Mesendoderm (in vitro differentiated cells): Measurements from ENCODE around the gene NFIA.

Experiments used
- DNase-seq: peaks from one replicate; pipeline ENCODE4 v3.0.0; 2013
- H2AK5ac ChIP-seq: 2 replicates; pipeline ENCODE4 v1.6.1; 2013; ENCODE audit warnings: low read length, inconsistent platforms
- H2BK120ac ChIP-seq: 2 replicates; pipeline ENCODE4 v1.6.1; 2013; ENCODE audit warnings: low read depth, mild to moderate bottlenecking, low read length, moderate library complexity, mixed read lengths
- H2BK15ac ChIP-seq: replicated peaks from 2 replicates; pipeline ENCODE4 v1.6.1; 2013; ENCODE audit warnings: low read depth, mild to moderate bottlenecking, moderate library complexity
- H2BK5ac ChIP-seq: 2 replicates; pipeline ENCODE4 v1.6.1; 2013; ENCODE audit warnings: low read length, inconsistent platforms
- H3K18ac ChIP-seq: 2 replicates; pipeline ENCODE4 v1.6.1; 2013; ENCODE audit warnings: mild to moderate bottlenecking, low read length, mixed read lengths
- H3K23ac ChIP-seq: one replicate; pipeline ENCODE4 v1.6.1; 2013; ENCODE audit warnings: low read length
- H3K27ac ChIP-seq: 2 replicates; pipeline ENCODE4 v1.5.1; 2013; ENCODE audit warnings: low read depth, mild to moderate bottlenecking, inconsistent platforms, low read length, moderate library complexity
- H3K27me3 ChIP-seq: 2 replicates; pipeline ENCODE4 v1.6.1; 2013; ENCODE audit warnings: low read length, control low read depth, mild to moderate bottlenecking, inconsistent platforms; ENCODE audit not compliant: insufficient read depth, poor library complexity
- H3K36me3 ChIP-seq: 2 replicates; pipeline ENCODE4 v1.6.1; 2013; ENCODE audit warnings: low read length, inconsistent platforms; ENCODE audit not compliant: control insufficient read depth, insufficient read depth
- H3K4ac ChIP-seq: one replicate; pipeline ENCODE4 v1.6.1; 2013; ENCODE audit warnings: low read depth, mild to moderate bottlenecking, low read length, moderate library complexity
- H3K4me1 ChIP-seq: 2 replicates; pipeline ENCODE4 v1.6.1; 2013; ENCODE audit warnings: low read depth, low read length, inconsistent platforms; ENCODE audit not compliant: control insufficient read depth
- H3K4me2 ChIP-seq: 2 replicates; pipeline ENCODE4 v1.6.1; 2013; ENCODE audit warnings: low read length
- H3K4me3 ChIP-seq: 2 replicates; pipeline ENCODE4 v1.5.1; 2013; ENCODE audit warnings: mild to moderate bottlenecking, low read length
- H3K56ac ChIP-seq: one replicate; pipeline ENCODE4 v1.6.1; 2013; ENCODE audit warnings: low read length
- H3K79me1 ChIP-seq: 2 replicates; pipeline ENCODE4 v1.6.1; 2013; ENCODE audit warnings: low read length, inconsistent platforms
- H3K79me2 ChIP-seq: 2 replicates; pipeline ENCODE4 v1.6.1; 2013; ENCODE audit warnings: mild to moderate bottlenecking, low read length; ENCODE audit not compliant: control insufficient read depth, insufficient read depth
- H3K9ac ChIP-seq: 2 replicates; pipeline ENCODE4 v1.6.1; 2013; ENCODE audit warnings: low read length, inconsistent platforms
- H4K5ac ChIP-seq: one replicate; pipeline ENCODE4 v1.6.1; 2013; ENCODE audit warnings: low read length
- H4K8ac ChIP-seq: one replicate; pipeline ENCODE4 v1.6.1; 2013; ENCODE audit warnings: low read depth, mild to moderate bottlenecking, control low read depth, low read length, moderate library complexity
- WGBS: extraction: QIAGEN DNeasy Blood & Tissue Kit; methylation state at CpG from one replicate; pipeline ENCODE4 v1.1.7; 2013; ENCODE audit warnings: low lambda C conversion rate, missing lambda C conversion rate; ENCODE audit not compliant: insufficient coverage; ENCODE audit errors: extremely low coverage; 5-methylcytosine and 5-hydroxymethylcytosine counted together

NFIA gene

GRCh38 chr1:61094677-61095469 lies 12.5 kb downstream of the NFIA start:
- Histone ChIP-seq H3K4me3 (no peak overlapping the region), H3K36me3 (no peaks in the 10 kb centered on the region), H3K9ac (no peak overlapping the region), H4K5ac (no peak overlapping the region), H3K4me1 (no peaks in the 10 kb centered on the region), H3K18ac (no peak overlapping the region), H3K4ac (no peak overlapping the region), H2AK5ac (no peak overlapping the region), H2BK15ac (no peak overlapping the region), H3K4me2 (no peak overlapping the region), H3K27ac (no peak overlapping the region), H3K23ac (no peak overlapping the region), H2BK5ac (no peak overlapping the region), H2BK120ac (no peak overlapping the region), H3K79me2 (no peaks in the 10 kb centered on the region), H3K79me1 (no peaks in the 10 kb centered on the region), H4K8ac (no peak overlapping the region), H3K27me3 (no peaks in the 10 kb centered on the region), H3K56ac (no peak overlapping the region)
- WGBS: no CpG with 5 or more reads among the region's 4 CpGs
- DNase-seq: no peak

DNA sequence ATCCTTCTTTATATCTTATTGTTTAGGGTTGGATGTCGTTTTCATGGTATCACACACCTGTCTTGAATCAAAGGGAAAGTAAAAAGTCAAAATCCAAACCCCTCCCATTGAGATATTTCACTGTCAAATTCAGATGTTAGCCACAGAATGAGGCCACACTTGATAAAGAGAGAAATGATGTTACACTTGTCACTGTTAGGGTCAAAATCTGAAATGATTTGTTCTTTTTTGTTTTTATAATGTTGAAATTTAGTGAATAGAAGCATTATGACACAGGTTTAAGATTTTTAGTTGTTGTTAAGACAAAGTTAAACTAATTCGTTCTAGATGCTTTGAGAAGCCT lies 13.1 kb downstream of the NFIA start:
- Histone ChIP-seq H2BK120ac (no peak overlapping the region), H3K36me3 (no peaks in the 10 kb centered on the region), H3K4me3 (no peak overlapping the region), H4K8ac (no peak overlapping the region), H3K4ac (no peak overlapping the region), H3K4me2 (no peak overlapping the region), H3K56ac (no peak overlapping the region), H3K23ac (no peak overlapping the region), H3K79me1 (no peaks in the 10 kb centered on the region), H3K27ac (no peak overlapping the region), H3K27me3 (no peaks in the 10 kb centered on the region), H3K79me2 (no peaks in the 10 kb centered on the region), H2BK15ac (no peak overlapping the region), H3K9ac (no peak overlapping the region), H3K4me1 (no peaks in the 10 kb centered on the region), H3K18ac (no peak overlapping the region), H2BK5ac (no peak overlapping the region), H2AK5ac (no peak overlapping the region), H4K5ac (no peak overlapping the region)
- DNase-seq: no peak
- 100% methylated on average over 1 of the region's 2 CpGs for WGBS

DNA sequence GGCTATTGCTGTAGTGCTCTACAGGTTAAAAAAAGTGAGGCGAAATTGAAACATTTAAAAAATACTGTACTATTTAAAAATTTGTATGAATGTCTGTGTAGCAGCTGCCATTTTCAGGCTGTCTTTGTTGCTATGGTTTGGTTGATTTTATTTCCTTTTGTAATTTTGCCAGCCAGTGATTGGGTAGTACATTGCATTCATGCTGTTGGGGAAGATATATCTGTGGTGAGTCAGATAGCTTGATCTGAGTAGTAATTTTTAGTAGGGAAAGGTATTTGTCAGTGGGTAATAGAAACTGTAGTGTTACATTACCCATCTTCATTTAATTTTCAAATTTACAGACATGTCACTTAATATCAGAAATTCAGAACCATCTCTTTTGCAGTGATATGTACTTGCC lies 15.0 kb downstream of the NFIA start:
- Histone ChIP-seq H2BK15ac (no peak overlapping the region), H3K23ac (no peak overlapping the region), H3K4ac (no peak overlapping the region), H3K4me2 (no peak overlapping the region), H4K5ac (no peak overlapping the region), H3K4me3 (no peak overlapping the region), H3K18ac (no peak overlapping the region), H3K4me1 (no peaks in the 10 kb centered on the region), H3K27ac (no peak overlapping the region), H3K9ac (no peak overlapping the region), H3K56ac (no peak overlapping the region), H4K8ac (no peak overlapping the region), H2BK5ac (no peak overlapping the region), H3K79me2 (no peaks in the 10 kb centered on the region), H2BK120ac (no peak overlapping the region), H3K36me3 (no peaks in the 10 kb centered on the region), H2AK5ac (no peak overlapping the region), H3K27me3 (no peaks in the 10 kb centered on the region), H3K79me1 (no peaks in the 10 kb centered on the region)
- DNase-seq: no peak
- whole genome bisulfite sequencing: no CpG with 5 or more reads among the region's 1 CpG

DNA sequence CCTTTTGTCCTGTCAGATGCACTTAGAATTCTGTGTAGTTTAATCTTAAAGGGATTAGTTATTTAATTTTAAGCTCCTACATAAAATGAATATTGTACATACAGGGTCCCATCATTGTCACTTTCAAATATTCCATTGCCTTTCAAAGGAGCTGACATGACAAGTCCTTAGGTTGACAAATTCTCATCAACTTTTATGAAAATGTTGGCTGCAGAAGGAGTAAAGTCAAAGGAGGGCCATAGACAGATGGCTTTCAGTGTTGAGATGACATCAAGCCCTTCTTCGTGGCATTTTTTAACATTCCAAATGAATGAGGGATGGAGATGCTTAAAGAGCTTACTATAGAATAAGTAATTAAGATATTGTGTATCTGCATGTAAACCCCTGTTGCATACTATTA lies 15.4 kb downstream of the NFIA start:
- Histone ChIP-seq H2BK15ac (no peak overlapping the region), H2BK5ac (no peak overlapping the region), H4K5ac (no peak overlapping the region), H3K4me1 (no peaks in the 10 kb centered on the region), H3K4me3 (no peak overlapping the region), H3K9ac (no peak overlapping the region), H4K8ac (no peak overlapping the region), H3K56ac (no peak overlapping the region), H3K36me3 (no peaks in the 10 kb centered on the region), H3K23ac (no peak overlapping the region), H3K27me3 (no peaks in the 10 kb centered on the region), H3K4me2 (no peak overlapping the region), H2AK5ac (no peak overlapping the region), H2BK120ac (no peak overlapping the region), H3K4ac (no peak overlapping the region), H3K79me2 (no peaks in the 10 kb centered on the region), H3K79me1 (no peaks in the 10 kb centered on the region), H3K18ac (no peak overlapping the region), H3K27ac (no peak overlapping the region)
- no CpG with 5 or more reads among the region's 1 CpG for WGBS
- no peak for DNase-seq

DNA sequence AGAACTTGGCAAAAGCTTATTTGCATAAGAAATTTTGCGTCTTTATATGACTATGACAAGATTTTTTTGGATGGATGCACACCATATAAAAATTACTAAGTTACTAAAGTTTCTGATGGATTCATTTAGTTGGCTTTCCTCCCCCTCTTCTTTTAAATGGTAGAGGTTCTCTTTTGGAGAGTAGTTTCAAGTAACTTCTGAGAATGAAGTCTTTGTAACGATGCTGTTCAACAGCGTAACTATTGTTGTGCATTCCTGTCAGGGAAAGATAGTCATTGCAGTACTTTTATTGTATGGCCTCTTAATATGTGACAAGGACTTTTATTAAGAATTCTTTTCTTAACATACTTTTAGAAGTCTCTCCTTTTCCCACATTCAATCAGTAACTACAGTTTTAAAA lies 16.0 kb downstream of the NFIA start:
- Histone ChIP-seq H3K56ac (no peak overlapping the region), H3K27ac (no peak overlapping the region), H3K4me1 (no peaks in the 10 kb centered on the region), H3K79me2 (no peaks in the 10 kb centered on the region), H2BK15ac (no peak overlapping the region), H3K4ac (no peak overlapping the region), H3K27me3 (no peaks in the 10 kb centered on the region), H4K5ac (no peak overlapping the region), H2BK5ac (no peak overlapping the region), H3K79me1 (no peaks in the 10 kb centered on the region), H2BK120ac (no peak overlapping the region), H4K8ac (no peak overlapping the region), H3K4me3 (no peak overlapping the region), H3K4me2 (no peak overlapping the region), H2AK5ac (no peak overlapping the region), H3K18ac (no peak overlapping the region), H3K36me3 (no peaks in the 10 kb centered on the region), H3K23ac (no peak overlapping the region), H3K9ac (no peak overlapping the region)
- DNase-seq: no peak
- no CpG with 5 or more reads among the region's 3 CpGs for WGBS

- H3K36me3 ChIP-seq: no peaks in the 10 kb centered on the region
- H3K9ac ChIP-seq: no peak overlapping the region
- no CpG with 5 or more reads among the region's 4 CpGs for WGBS
- no peak overlapping the region for H2BK120ac ChIP-seq
- no peaks in the 10 kb centered on the region for H3K4me1 ChIP-seq
- H4K8ac ChIP-seq: no peak overlapping the region
- H3K56ac ChIP-seq: no peak overlapping the region
- H3K4me2 ChIP-seq: no peak overlapping the region
- no peak overlapping the region for H3K4ac ChIP-seq
- H3K23ac ChIP-seq: no peak overlapping the region
- no peaks in the 10 kb centered on the region for H3K79me1 ChIP-seq
- H3K27ac ChIP-seq: no peak overlapping the region
- H3K27me3 ChIP-seq: no peaks in the 10 kb centered on the region
- no peak overlapping the region for H4K5ac ChIP-seq
- H3K79me2 ChIP-seq: no peaks in the 10 kb centered on the region
- no peak overlapping the region for H2AK5ac ChIP-seq
- no peak overlapping the region for H3K4me3 ChIP-seq
- DNase-seq: no peak
- no peak overlapping the region for H3K18ac ChIP-seq
- no peak overlapping the region for H2BK15ac ChIP-seq
- H2BK5ac ChIP-seq: no peak overlapping the region
These were observed 16.6 kb downstream of the NFIA start for GRCh38 chr1:61098906-61099437.
